NT2/D1 (cell line): ENCODE measurements around the gene PCED1B.

Experiments used
- DNase-seq: peaks from one replicate; pipeline ENCODE4 v3.0.0-alpha.2; 2011; ENCODE audit warnings: low read depth, low spot score
- H3K27me3 ChIP-seq: 2 replicates; pipeline ENCODE4 v1.6.0; 2011; ENCODE audit warnings: mild to moderate bottlenecking; ENCODE audit not compliant: insufficient read length, insufficient read depth
- H3K36me3 ChIP-seq: 2 replicates; pipeline ENCODE4 v1.6.1; 2011; ENCODE audit warnings: mild to moderate bottlenecking, low read length, mixed read lengths; ENCODE audit not compliant: insufficient read depth, insufficient read length
- H3K4me1 ChIP-seq: 2 replicates; pipeline ENCODE4 v1.5.1; 2011; ENCODE audit not compliant: insufficient read depth, insufficient read length
- H3K4me3 ChIP-seq: 2 replicates; pipeline ENCODE4 v1.5.1; 2011; ENCODE audit warnings: low read depth; ENCODE audit not compliant: insufficient read length
- H3K9ac ChIP-seq: 2 replicates; pipeline ENCODE4 v1.6.0; 2011; ENCODE audit warnings: low read depth; ENCODE audit not compliant: insufficient read length
- H3K9me3 ChIP-seq: 2 replicates; pipeline ENCODE4 v1.5.1; 2011; ENCODE audit warnings: mild to moderate bottlenecking, low read length; ENCODE audit not compliant: insufficient read depth
- SUZ12 ChIP-seq: IDR thresholded peaks from 2 replicates; pipeline ENCODE4 v1.6.1; 2011; ENCODE audit not compliant: insufficient read length, insufficient read depth; ENCODE audit errors: extremely low read depth
- YY1 ChIP-seq: IDR thresholded peaks from 2 replicates; pipeline ENCODE4 v1.6.1; 2011; ENCODE audit not compliant: insufficient read length, insufficient read depth
- ZNF274 ChIP-seq: IDR thresholded peaks from 2 replicates; pipeline ENCODE4 v1.6.1; 2011; ENCODE audit warnings: mild to moderate bottlenecking, low read depth, low read length

PCED1B gene

GRCh38 chr12:47280543-47281300, 201.3 kb downstream of the PCED1B start:
- no peak overlapping the region for H3K4me3 ChIP-seq
- no peak for DNase-seq
- H3K4me1 ChIP-seq, result no peaks in the 10 kb centered on the region
- no peak overlapping the region for H3K9ac ChIP-seq
- H3K27me3 ChIP-seq, result no peaks in the 10 kb centered on the region
- H3K36me3 ChIP-seq, result no peaks in the 10 kb centered on the region
- no peaks in the 10 kb centered on the region for H3K9me3 ChIP-seq
- no peak for TF ChIP-seq YY1
- TF ChIP-seq SUZ12, result no peak
- TF ChIP-seq ZNF274, result no peak

- H3K4me3 ChIP-seq, result no peak overlapping the region
- H3K4me1 ChIP-seq, result no peaks in the 10 kb centered on the region
- H3K36me3 ChIP-seq, result no peaks in the 10 kb centered on the region
- H3K9me3 ChIP-seq, result no peaks in the 10 kb centered on the region
- TF ChIP-seq YY1 (no peak), ZNF274 (no peak), SUZ12 (no peak)
- no peak overlapping the region for H3K9ac ChIP-seq
- no peak for DNase-seq
- H3K27me3 ChIP-seq, result no peaks in the 10 kb centered on the region
Observed at GRCh38 chr12:47281667-47282171, 202.3 kb downstream of the PCED1B start.

- Histone ChIP-seq H3K9me3 (no peaks in the 10 kb centered on the region), H3K9ac (no peak overlapping the region), H3K4me1 (no peaks in the 10 kb centered on the region), H3K4me3 (no peak overlapping the region), H3K27me3 (no peaks in the 10 kb centered on the region), H3K36me3 (no peaks in the 10 kb centered on the region)
- DNase-seq, result no peak
- TF ChIP-seq YY1, result no peak
- no peak for TF ChIP-seq ZNF274
- no peak for TF ChIP-seq SUZ12
Observed at GRCh38 chr12:47282206-47282605, 202.8 kb downstream of the PCED1B start.
